ACHN (cell line): Measurements from ENCODE around the gene OR4F16.
"Not testable (repeated sequence)": the region's sequence is repeated elsewhere in the genome, so short reads cannot be mapped to it uniquely, and the experiment has no call there.

Source experiments
- DNase-seq: peaks from one replicate; pipeline ENCODE4 v3.0.0-alpha.2; 2015
- in situ Hi-C: cut with HindIII; loops from 2 replicates; pipeline ENCODE4 v1.10.0; 2017; ENCODE audit warnings: low sequenced_read_pairs, low pct_ligation_motif_present, low pct_unique_long_range_greater_than_20kb

OR4F16 gene

GRCh38 chr1:686554-686953, at the start of gene OR4F16:
OR4F16 (minus strand) TSS chr1:686654; CDS start chr1:686654, 0 bp downstream.
- DNase-seq, in situ Hi-C loops: not testable (repeated sequence)

- DNase-seq, in situ Hi-C loops: not testable (repeated sequence)
These were observed 47.2 kb upstream of the OR4F16 start for GRCh38 chr1:733649-734048.

GRCh38 chr1:727040-727439, 40.6 kb upstream of the OR4F16 start:
- DNase-seq, in situ Hi-C loops: not testable (repeated sequence)
